HG02885 (cell line): ENCODE results near the gene GGCT.
"Not testable (repeated sequence)": the region's sequence is repeated elsewhere in the genome, so short reads cannot be mapped to it uniquely, and the experiment has no call there.

ENCODE experiments used
- ATAC-seq: cut with Tn5 transposase; IDR thresholded peaks from one replicate; pipeline ENCODE4 v1.9.1; 2021; ENCODE audit warnings: mild to moderate bottlenecking; ENCODE audit not compliant: unreplicated experiment, poor library complexity

GGCT gene

DNA sequence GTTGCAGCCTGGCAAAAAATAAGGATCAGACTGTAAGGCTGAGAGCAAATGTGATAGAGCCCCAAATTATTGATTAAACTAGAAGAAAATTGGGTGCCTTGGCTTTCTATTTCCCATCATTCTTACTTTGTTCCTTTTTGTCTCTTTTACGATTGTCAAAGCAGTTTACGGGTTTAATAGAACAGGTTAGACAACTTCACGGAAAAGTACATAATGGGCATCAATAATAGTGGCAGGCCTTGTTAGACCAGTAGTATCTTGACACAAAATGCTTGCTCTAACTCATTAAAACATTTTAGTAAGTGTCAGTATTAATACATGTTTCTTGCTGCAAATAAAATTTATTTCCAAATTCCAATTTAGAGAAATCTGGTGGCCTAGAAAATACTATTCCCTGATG is 14.5 kb upstream of the GGCT start:
- no peak for ATAC-seq

GRCh38 chr7:30515761-30516160 is 11.1 kb upstream of the GGCT start:
- ATAC-seq: no peak

GRCh38 chr7:30514776-30515175 is 10.1 kb upstream of the GGCT start:
- ATAC-seq: no peak

DNA sequence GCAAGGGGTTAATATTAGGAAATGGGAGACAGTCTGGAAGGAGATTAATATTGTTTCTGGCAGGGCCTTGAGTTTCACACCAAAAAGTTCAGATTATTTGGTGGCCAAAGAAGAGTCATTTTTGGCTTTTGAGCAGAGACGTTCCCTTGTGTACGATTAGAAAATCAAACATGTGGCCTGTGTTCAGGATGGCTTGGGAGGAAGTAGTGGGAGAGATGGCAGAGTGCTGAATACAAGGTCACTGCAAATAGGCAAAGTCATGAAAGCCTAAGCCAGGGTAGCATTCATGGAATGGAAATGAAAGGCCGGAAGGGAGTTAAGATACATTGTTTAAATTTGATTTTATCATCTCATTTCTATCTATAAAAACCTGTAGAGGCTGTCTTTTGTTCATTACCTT is 9.5 kb upstream of the GGCT start:
- ATAC-seq: no peak

DNA sequence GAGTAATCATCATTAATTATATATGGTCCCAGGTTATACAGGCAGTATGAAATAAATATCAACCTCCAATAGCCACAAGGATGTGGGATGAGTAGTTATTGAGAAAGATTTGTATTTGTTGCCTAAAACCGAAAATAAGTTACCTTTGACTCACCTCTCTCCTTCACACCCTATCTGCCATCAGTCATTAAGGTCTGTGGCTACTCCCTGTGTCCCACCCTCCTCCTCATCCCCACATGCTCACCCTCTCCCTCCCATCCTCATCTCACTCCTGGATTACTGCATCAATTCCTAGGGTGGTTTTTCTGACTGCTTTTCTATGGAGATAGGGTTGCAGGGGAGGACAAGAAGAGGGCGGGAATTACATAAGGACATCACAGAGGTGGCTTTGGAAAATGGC is 9.1 kb upstream of the GGCT start:
- ATAC-seq: no peak

DNA sequence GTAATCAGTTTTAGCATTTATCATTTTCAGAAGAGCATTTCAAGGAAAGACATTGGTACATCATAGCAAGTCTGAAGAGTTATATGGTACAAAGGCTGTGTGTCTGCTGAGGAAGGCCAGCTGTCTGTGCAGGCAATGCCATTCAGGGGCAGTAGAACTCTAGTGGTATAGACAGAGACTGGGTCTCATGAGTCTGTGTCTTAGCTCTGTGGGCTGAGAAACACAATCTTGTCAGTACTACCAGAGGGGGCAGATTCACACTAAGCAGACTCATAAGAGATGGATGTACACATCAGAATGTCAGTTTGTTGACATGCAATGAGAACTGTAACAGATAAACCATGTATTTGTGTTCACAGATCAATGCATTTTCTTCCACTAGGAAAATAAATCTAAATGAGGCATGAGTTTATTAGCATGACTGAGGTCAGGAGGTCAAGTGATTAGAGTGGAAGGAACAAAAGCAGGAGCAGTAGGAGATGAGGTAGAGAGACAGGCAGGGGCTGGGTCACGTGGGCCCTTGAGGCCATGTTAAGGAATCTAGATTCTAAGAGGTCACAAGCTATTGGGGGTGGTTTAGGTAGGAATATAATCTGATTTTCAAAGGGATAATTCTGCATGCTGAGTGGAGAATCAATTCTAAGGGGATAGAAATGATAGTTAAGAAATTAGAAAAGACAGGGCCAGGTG is 7.5 kb upstream of the GGCT start:
- no peak for ATAC-seq

DNA sequence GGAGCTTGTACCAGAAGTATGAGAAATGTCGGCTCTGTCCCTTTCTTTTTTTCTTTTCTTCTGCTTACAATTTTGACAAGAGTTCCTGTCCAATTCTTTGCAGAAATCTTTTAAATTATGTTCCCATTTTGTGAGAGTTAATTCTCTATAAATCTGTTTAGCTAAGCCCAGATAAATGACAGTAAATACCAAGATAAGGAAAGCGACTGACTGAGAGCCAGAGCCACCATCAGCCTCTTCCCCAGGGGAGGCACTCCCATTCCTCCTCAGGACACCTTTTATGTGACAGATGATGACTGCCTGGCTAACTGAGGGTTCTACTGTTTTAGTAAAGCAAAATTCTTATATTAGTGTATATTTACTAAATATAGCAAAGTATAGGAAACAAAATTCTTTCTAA is 6.9 kb upstream of the GGCT start:
- ATAC-seq: no peak

DNA sequence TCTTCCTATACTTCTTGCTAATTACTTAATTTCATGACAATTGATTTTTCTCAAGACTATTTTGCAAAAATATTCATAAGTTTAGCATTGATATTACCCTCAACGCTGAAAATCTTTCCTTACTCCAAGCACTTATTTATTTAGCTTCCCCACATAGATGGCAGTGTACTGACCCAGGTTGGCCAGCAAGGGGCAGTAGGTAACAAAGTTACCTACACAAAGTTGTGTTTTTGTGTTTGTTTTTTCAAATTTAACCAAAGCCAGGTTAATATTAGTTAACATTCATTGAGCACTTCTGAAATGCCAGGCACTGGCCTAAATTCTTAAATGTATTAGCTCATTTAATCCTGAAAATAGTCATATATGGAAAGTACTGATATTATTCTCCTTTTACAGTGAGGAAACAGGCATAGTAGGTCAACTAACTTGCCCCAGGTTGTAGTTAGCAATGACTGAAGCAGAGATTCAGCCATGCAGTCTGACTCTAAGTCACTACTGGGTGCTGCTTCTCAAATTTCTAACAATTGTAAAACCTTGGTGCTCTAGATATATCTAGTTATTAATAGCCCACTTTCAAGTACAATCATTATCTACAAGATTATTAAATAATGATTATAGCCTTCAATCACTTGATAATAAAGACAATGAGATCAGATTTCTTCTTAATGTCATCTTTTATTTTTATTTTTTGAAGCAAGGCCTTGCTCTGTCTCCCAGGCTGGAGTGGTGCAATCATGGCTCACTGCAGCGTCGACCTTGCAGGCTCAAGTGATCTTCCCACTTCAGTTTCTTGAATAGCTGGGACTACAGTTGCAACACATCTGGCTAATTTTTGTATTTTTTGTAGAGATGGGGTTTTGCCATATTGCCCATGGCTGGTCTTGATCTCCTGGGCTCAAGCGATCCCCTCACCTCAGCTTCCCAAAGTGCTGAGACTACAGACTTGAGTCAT is 5.8 kb upstream of the GGCT start:
- peak; percentile 65 for ATAC-seq

DNA sequence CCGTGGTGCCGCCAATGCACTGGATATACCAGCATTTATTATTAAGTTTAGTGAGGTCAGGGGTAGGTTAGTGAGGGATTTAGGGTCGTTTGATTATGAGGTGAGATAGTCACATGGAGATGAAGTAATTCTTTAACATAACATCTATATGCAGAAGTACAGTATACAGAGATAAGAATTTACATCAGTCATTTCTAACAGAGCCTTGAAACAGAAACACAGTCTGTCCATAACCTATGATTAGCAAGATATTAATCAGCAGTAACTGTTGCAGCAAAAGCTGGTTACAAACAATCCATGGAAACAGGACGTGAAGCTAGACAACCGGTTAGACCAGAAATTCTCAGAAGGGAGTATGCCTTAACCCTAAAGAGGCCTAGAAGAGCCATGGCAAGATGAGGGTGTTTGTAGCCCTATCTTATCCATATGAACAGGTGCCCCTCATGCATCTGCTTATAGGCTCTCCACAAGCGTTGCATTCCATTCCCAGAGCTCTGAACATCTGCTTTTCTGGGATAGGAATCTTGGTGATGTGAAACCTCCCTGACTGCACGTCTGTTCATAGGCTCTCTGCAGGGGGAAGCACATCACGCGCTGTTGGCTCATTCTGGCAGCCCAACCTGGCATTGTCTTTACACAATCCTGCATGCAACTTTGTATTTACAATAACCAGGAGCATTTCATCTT is 4.7 kb upstream of the GGCT start:
- not testable (repeated sequence) for ATAC-seq

- not testable (repeated sequence) for ATAC-seq
These were observed 2.8 kb upstream of the GGCT start for GRCh38 chr7:30507346-30507900.

- peak; percentile 18 for ATAC-seq
These were observed 607 bp upstream of the GGCT start for GRCh38 chr7:30505174-30505697.

- ATAC-seq: no peak
These were observed 1.1 kb downstream of the GGCT start for GRCh38 chr7:30503274-30504212.

GRCh38 chr7:30502470-30503251 is 2.0 kb downstream of the GGCT start:
- ATAC-seq: no peak

GRCh38 chr7:30501264-30501663 is 3.4 kb downstream of the GGCT start:
- ATAC-seq: no peak

GRCh38 chr7:30493228-30493627 is 11.4 kb downstream of the GGCT start:
- ATAC-seq: no peak

DNA sequence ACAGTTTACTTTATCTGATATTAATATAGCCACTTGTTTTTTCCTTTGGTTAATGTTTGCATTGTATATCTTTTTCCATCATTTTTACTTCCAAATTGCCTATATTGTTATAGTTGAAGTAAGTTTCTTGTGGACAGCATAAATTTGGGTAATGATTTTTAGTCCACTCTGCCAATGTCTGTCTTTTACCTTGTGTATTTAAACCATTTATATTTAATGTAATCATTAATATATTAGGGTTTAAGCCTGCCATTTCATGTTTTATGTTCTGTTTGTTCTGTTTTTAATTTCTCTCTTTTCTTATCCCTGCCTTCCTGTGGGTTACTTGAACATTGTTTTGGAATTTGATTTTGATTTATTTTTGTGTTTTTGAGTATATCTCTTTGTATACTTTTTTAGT is 13.2 kb downstream of the GGCT start:
- ATAC-seq: no peak

- no peak for ATAC-seq
These were observed 17.3 kb downstream of the GGCT start for GRCh38 chr7:30487371-30487770.

DNA sequence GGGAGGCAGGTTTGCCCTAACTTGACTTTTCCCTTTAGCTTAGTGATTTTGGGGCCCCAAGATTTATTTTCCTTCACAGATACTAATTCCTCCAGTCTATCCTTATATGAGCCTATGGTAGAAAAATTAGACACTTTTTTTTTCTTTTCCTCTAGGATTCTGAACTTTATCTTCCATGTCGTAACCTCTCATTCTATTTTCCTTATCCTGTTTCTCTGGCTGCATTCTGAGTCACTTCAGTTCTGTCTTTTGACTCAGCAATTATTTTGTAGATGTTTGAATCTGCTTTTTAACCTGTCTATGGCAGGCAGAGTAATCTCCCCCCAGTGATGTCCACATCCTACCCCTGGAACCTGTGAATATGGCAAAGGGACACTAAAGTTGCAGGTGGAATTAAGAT is 19.0 kb downstream of the GGCT start:
- ATAC-seq: no peak

DNA sequence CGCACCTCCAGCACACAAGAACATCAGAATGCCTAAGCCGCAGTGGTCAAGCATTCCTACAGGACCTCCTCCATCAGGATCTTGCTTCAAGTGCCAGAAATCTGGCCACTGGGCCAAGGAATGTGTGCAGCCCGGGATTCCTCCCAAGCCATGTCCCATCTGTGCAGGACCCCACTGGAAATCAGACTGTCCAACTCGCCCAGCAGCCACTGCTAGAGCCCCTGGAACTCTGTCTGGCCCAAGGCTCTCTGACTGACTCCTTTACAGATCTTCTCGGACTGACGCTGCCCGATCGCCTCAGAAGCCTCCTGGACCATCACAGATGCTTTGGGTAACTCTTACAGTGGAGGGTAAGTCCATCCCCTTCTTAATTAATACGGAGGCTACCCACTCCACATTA is 23.2 kb downstream of the GGCT start:
- ATAC-seq: not testable (repeated sequence)
